ENCODE results near the gene NXPH2. TPM values are rescaled to one million over a fixed set of nuclear protein-coding genes. Genes with fewer than 3 reads are reported as not detected.

The NXPH2 gene
- total and polyA plus RNA-seq, 2 of the 13 experiments (the other 11 are each of a cell fraction or from before 2014, with no cell fraction given): not detected

DNA sequence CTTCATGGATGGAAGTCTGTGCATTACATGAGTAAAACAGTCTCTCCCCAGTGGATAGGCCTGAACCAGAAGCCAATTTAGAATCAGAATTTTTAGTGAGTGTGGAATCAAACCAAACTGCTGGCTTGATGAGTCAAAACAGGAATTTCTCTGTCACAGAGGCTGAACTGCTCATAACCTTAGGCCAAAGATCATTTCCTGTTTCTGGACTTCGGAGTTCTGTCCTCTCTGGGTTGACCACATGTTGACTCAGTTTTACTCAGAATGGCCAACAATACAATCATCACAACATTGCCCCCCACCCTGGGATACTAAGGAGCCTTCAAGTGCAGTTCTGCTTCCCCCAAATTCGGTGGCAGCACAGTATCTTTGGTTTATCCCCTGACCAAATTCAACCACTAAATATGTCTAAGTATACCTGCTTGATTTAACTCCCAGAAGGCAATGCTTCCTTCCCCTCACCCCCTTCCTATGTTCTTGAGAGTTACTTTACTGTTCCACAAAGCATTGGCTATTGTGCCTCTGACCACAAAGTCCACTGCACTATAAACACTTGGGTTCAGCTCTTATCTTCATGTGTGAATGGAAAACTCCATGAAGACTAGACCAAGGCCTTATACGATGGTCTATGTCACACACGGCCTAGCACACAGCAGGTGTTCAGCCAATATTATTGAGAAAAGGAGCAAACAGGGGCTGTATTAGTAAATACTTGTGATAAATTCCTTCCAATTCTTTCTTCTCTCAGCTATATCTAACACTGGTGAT lies 67.8 kb downstream of the NXPH2 start (continued):
- TF ChIP-seq ZBTB10 (CRISPR knock-in tag; IDR thresholded peaks at IDR 0.05; ENCODE audit: borderline replicate concordance): no peak
- TF ChIP-seq ZBTB20 (CRISPR knock-in tag; IDR thresholded peaks at IDR 0.05; ENCODE audit: borderline replicate concordance, low read depth): no peak
- peak; percentile 25; the same call in 1 of the 2 replicates for TF ChIP-seq ELF1 (CRISPR knock-in tag; IDR thresholded peaks at IDR 0.05)
- TF ChIP-seq ASH2L (IDR thresholded peaks at IDR 0.05; ENCODE audit: insufficient read length, low read depth, low read length): peak; percentile 50
- TF ChIP-seq ERF (CRISPR knock-in tag; IDR thresholded peaks at IDR 0.05): 0 out of 2 replicates have a peak, but pooled peaks have one; percentile 25
- no peak for TF ChIP-seq HIVEP1 (CRISPR knock-in tag; IDR thresholded peaks at IDR 0.05)
- no peak for TF ChIP-seq RBM39 (IDR thresholded peaks at IDR 0.05; ENCODE audit: low read depth, low read length, poor library complexity, severe bottlenecking)
- peak; percentile 2; the same call in 1 of the 2 replicates for TF ChIP-seq ZNF280D (CRISPR knock-in tag; IDR thresholded peaks at IDR 0.05)
- TF ChIP-seq ZHX1 (CRISPR knock-in tag; IDR thresholded peaks at IDR 0.05; ENCODE audit: low read depth): no peak
- peak; percentile 38; the same call in 1 of the 2 replicates for TF ChIP-seq MED1 (CRISPR knock-in tag; IDR thresholded peaks at IDR 0.05)
- peak; percentile 27; the same call in 1 of the 2 replicates for TF ChIP-seq PAXIP1 (CRISPR knock-in tag; conservative IDR thresholded peaks at IDR 0.05)
- peak; percentile 13; the same call in 1 of the 2 replicates for TF ChIP-seq NCOR1 (IDR thresholded peaks at IDR 0.05; ENCODE audit: borderline replicate concordance, low read length)
- TF ChIP-seq SP4 (CRISPR knock-in tag; IDR thresholded peaks at IDR 0.05): 0 out of 2 replicates have a peak, but pooled peaks have one; percentile 4
- TF ChIP-seq ZKSCAN5 (CRISPR knock-in tag; IDR thresholded peaks at IDR 0.05): no peak
- no peak for TF ChIP-seq ZNF160 (CRISPR knock-in tag; IDR thresholded peaks at IDR 0.05)

All from HepG2 (cell line).